ENCODE data around the gene TSC2.
"Not testable (repeated sequence)": the region's sequence is repeated elsewhere in the genome, so short reads cannot be mapped to it uniquely, and the experiment has no call there.

- TF ChIP-seq, protein P1, sequence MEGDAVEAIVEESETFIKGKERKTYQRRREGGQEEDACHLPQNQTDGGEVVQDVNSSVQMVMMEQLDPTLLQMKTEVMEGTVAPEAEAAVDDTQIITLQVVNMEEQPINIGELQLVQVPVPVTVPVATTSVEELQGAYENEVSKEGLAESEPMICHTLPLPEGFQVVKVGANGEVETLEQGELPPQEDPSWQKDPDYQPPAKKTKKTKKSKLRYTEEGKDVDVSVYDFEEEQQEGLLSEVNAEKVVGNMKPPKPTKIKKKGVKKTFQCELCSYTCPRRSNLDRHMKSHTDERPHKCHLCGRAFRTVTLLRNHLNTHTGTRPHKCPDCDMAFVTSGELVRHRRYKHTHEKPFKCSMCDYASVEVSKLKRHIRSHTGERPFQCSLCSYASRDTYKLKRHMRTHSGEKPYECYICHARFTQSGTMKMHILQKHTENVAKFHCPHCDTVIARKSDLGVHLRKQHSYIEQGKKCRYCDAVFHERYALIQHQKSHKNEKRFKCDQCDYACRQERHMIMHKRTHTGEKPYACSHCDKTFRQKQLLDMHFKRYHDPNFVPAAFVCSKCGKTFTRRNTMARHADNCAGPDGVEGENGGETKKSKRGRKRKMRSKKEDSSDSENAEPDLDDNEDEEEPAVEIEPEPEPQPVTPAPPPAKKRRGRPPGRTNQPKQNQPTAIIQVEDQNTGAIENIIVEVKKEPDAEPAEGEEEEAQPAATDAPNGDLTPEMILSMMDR (IDR thresholded peaks at IDR 0.05), result not testable (repeated sequence)
- TF ChIP-seq POLR2A, EP300 (IDR thresholded peaks at IDR 0.05): not testable (repeated sequence)
Measured at GRCh38 chr16:2108446-2109270, 60.9 kb downstream of the TSC2 start.
